ENCODE data around the gene TSHR.

Gene TSHR

DNA sequence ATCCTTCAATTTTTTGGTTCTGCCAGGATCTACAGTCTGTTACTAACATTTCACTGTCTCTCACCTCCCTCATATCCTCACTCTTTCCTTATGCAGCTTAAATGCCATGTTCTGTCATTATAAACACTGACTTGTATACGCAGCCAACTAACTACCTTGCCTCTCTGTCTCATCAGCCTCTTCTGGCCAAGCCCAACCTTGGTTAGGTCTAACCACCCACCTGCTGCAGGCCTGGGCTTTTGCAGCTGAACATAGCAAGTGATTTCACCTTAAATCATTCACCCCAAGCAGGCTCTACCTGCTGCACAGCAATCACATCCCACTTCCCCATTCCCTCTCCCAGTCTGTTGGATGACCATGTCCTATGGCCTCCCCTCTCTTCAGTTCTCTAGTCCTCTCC is 173.8 kb downstream of the TSHR start:
- 75 to 100% methylated on average over 1 of the region's 1 CpG for WGBS, 2 experiments (ENCODE audit: insufficient coverage in 2 of 2)
- H3K4me3 ChIP-seq (ENCODE audit: extremely low read depth, insufficient read depth, low read length, poor library complexity, severe bottlenecking), result no peak overlapping the region
- no peaks in the 10 kb centered on the region for H3K4me1 ChIP-seq (ENCODE audit: control insufficient read depth, insufficient read depth, low read length, poor library complexity, severe bottlenecking)
- no peaks in the 10 kb centered on the region for H3K36me3 ChIP-seq (ENCODE audit: control insufficient read depth, insufficient read depth, low read length)
- H3K9me3 ChIP-seq (ENCODE audit: control insufficient read depth, low read length), result no peaks in the 10 kb centered on the region
- no peak overlapping the region for H3K27ac ChIP-seq (ENCODE audit: low read depth, low read length, severe bottlenecking)

DNA sequence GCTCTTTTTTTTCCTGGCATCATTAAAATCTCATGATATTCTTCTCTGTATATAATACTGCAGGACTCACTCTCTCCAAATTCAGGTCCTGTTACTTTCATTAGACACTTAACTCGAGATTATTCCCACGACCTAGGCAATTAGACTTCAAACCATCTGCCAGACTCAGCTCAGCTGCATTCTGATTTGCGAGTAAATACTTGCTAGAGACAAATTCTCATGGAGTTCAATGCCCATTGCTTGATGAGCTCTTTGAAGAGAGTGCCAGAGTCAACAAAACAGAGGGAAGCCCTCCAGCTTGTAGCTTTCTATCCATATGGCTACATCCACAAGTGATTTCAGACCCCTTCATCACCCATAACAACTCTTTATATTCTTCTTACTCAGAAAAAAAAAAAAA is 177.0 kb downstream of the TSHR start:
- Histone ChIP-seq H3K36me3 (ENCODE audit: control insufficient read depth, insufficient read depth, low read length) (no peaks in the 10 kb centered on the region), H3K9me3 (ENCODE audit: control insufficient read depth, low read length) (no peaks in the 10 kb centered on the region), H3K4me1 (ENCODE audit: control insufficient read depth, insufficient read depth, low read length, poor library complexity, severe bottlenecking) (no peaks in the 10 kb centered on the region), H3K4me3 (ENCODE audit: extremely low read depth, insufficient read depth, low read length, poor library complexity, severe bottlenecking) (no peak overlapping the region), H3K27ac (ENCODE audit: low read depth, low read length, severe bottlenecking) (no peak overlapping the region)
- WGBS, 2 experiments (ENCODE audit: insufficient coverage in 2 of 2), result 76 to 83% methylated on average over 3 of the region's 3 CpGs

DNA sequence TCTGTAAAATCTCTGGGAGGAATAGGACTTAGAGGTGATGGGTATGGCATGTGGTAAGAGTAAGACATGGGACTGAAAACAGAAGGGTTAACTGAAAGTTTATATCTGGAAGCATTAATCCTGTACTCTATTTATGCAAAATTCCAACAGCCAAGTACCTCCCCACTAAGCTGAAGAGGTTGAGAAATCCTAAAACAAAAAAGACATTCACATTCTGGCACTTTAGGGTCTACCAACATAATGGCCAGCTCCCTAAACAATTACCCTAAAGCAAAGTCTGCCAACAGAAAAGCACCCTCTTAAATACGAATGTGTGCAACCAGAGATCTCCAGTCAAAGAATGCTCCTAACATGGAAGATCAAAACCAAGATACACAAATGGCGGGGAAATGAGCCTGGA is 178.0 kb downstream of the TSHR start:
- no peaks in the 10 kb centered on the region for H3K9me3 ChIP-seq (ENCODE audit: control insufficient read depth, low read length)
- peaks cover 2% of the 10 kb centered on the region for H3K4me1 ChIP-seq (ENCODE audit: control insufficient read depth, insufficient read depth, low read length, poor library complexity, severe bottlenecking)
- no peak overlapping the region for H3K4me3 ChIP-seq (ENCODE audit: extremely low read depth, insufficient read depth, low read length, poor library complexity, severe bottlenecking)
- no peak overlapping the region for H3K27ac ChIP-seq (ENCODE audit: low read depth, low read length, severe bottlenecking)
- 100% methylated on average over 1 of the region's 2 CpGs for WGBS, 2 experiments (ENCODE audit: insufficient coverage in 2 of 2)
- H3K36me3 ChIP-seq (ENCODE audit: control insufficient read depth, insufficient read depth, low read length), result no peaks in the 10 kb centered on the region

DNA sequence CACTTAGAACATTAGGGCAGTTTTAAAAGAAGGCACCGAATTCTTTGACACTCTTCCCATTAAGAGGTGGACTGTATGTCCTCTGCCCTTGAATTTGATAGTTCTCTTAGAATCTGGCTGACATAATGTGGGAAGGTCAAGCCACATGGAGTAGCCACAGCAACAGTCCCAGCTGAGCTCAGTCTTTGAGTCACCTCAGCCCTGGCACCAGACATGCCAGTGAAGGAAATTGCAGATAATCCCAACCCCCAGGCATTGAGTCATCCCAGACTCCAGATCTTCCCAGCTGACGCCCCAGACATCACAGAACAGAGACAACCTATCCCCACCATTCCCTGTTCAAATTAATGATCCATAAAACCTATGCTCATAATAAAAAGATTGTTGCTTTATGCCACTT is 181.9 kb downstream of the TSHR start:
- Histone ChIP-seq H3K4me1 (ENCODE audit: control insufficient read depth, insufficient read depth, low read length, poor library complexity, severe bottlenecking) (peaks cover 2% of the 10 kb centered on the region), H3K36me3 (ENCODE audit: control insufficient read depth, insufficient read depth, low read length) (no peaks in the 10 kb centered on the region), H3K4me3 (ENCODE audit: extremely low read depth, insufficient read depth, low read length, poor library complexity, severe bottlenecking) (no peak overlapping the region), H3K27ac (ENCODE audit: low read depth, low read length, severe bottlenecking) (peak overlapping the region; percentile 61), H3K9me3 (ENCODE audit: control insufficient read depth, low read length) (no peaks in the 10 kb centered on the region)
- 86% methylated on average over 1 of the region's 2 CpGs; no CpG with 5 or more reads in 1 of the 2 experiments for WGBS, 2 experiments (ENCODE audit: insufficient coverage in 2 of 2)

DNA sequence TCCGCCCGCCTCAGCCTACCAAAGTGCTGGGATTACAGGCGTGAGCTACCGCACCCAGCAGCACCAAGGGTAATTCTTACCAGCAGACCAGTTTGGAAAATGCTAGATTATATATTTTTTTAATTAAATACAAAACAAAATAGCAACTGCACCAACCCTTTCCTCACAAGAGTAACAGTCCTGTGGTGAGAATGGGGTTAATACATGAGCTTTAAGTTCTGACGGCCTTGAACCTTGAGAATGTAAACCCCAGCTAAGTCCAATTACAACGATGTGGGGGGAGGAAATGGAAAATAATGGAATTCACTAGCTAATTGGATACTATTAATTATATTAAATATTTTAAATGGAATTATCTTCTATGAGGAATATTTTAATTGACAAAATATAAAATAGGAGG is 183.0 kb downstream of the TSHR start:
- 92% methylated on average over 2 of the region's 6 CpGs; no CpG with 5 or more reads in 1 of the 2 experiments for WGBS, 2 experiments (ENCODE audit: insufficient coverage in 2 of 2)

DNA sequence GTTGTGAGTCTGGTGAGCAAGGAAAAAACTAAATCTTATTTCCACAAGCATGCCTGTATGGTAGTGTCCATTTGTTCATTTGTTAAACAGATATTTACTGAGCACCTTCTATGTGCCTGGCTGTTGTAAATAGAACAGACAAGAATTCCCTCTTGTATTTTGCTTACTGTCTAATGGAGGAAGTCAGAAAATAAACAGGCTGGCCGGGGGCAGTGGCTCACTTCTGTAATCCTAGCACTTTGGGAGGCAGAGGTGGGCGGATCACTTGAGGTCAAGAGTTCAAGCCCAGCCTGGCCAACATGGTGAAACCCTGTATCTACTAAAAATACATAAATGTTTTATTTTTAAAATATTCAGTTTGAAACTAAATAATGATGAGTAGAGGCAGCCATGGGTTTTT is 186.0 kb downstream of the TSHR start:
- peaks cover 2% of the 10 kb centered on the region for H3K4me1 ChIP-seq (ENCODE audit: control insufficient read depth, insufficient read depth, low read length, poor library complexity, severe bottlenecking)
- H3K27ac ChIP-seq (ENCODE audit: low read depth, low read length, severe bottlenecking), result no peak overlapping the region
- no peak overlapping the region for H3K4me3 ChIP-seq (ENCODE audit: extremely low read depth, insufficient read depth, low read length, poor library complexity, severe bottlenecking)
- no peaks in the 10 kb centered on the region for H3K36me3 ChIP-seq (ENCODE audit: control insufficient read depth, insufficient read depth, low read length)
- H3K9me3 ChIP-seq (ENCODE audit: control insufficient read depth, low read length), result no peaks in the 10 kb centered on the region
- 90% methylated on average over 2 of the region's 2 CpGs; no CpG with 5 or more reads in 1 of the 2 experiments for WGBS, 2 experiments (ENCODE audit: insufficient coverage in 2 of 2)

More for the DNA sequence above, 183.0 kb downstream of the TSHR start:
- Histone ChIP-seq H3K4me1 (ENCODE audit: control insufficient read depth, insufficient read depth, low read length, poor library complexity, severe bottlenecking) (peaks cover 2% of the 10 kb centered on the region), H3K9me3 (ENCODE audit: control insufficient read depth, low read length) (no peaks in the 10 kb centered on the region), H3K4me3 (ENCODE audit: extremely low read depth, insufficient read depth, low read length, poor library complexity, severe bottlenecking) (no peak overlapping the region), H3K36me3 (ENCODE audit: control insufficient read depth, insufficient read depth, low read length) (no peaks in the 10 kb centered on the region), H3K27ac (ENCODE audit: low read depth, low read length, severe bottlenecking) (no peak overlapping the region)

DNA sequence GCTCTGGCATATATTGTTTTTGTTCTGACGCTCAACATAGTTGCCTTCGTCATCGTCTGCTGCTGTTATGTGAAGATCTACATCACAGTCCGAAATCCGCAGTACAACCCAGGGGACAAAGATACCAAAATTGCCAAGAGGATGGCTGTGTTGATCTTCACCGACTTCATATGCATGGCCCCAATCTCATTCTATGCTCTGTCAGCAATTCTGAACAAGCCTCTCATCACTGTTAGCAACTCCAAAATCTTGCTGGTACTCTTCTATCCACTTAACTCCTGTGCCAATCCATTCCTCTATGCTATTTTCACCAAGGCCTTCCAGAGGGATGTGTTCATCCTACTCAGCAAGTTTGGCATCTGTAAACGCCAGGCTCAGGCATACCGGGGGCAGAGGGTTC is 188.4 kb downstream of the TSHR start:
- H3K9me3 ChIP-seq (ENCODE audit: control insufficient read depth, low read length), result no peaks in the 10 kb centered on the region
- no peaks in the 10 kb centered on the region for H3K4me1 ChIP-seq (ENCODE audit: control insufficient read depth, insufficient read depth, low read length, poor library complexity, severe bottlenecking)
- no peaks in the 10 kb centered on the region for H3K36me3 ChIP-seq (ENCODE audit: control insufficient read depth, insufficient read depth, low read length)
- 94 to 96% methylated on average over 7 to 8 of the region's 8 CpGs for WGBS, 2 experiments (ENCODE audit: insufficient coverage in 2 of 2)
- no peak overlapping the region for H3K27ac ChIP-seq (ENCODE audit: low read depth, low read length, severe bottlenecking)
- H3K4me3 ChIP-seq (ENCODE audit: extremely low read depth, insufficient read depth, low read length, poor library complexity, severe bottlenecking), result no peak overlapping the region

DNA sequence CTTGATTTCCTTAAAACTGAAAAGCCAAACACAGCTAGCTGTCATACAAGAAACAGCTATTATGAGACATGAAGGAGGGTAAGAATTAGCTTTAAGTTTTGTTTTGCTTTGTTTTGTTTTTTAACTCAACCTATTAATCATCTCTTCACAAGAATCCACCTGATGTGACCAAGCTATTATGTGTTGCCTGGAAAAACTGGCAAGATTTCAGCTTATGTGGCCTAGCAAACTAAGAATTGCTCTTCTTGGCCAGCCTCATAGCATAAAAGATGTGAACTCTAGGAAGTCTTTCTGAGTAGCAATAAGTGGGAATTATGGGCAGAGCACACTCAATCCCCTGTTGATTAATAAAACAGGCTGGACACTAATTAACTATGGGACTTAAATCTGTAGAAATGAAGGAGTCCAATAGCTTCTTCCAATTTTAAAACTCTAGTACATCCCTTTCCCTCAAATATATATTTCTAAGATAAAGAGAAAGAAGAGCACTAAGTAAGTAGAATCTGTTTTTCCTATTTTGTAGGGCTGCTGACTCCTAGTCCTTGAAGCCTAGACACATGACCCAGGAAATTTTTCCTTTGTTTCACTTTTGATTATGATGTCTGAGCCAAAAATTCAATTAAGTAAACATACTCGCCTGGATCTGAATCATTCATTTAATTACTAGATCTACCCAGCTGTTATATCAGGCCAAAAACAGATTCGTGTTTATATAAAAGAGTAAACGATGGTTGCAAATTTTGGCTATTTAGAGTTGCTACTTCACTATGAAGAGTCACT is 189.6 kb downstream of the TSHR start:
- H3K36me3 ChIP-seq (ENCODE audit: control insufficient read depth, insufficient read depth, low read length), result no peaks in the 10 kb centered on the region
- no peak overlapping the region for H3K27ac ChIP-seq (ENCODE audit: low read depth, low read length, severe bottlenecking)
- no peak overlapping the region for H3K4me3 ChIP-seq (ENCODE audit: extremely low read depth, insufficient read depth, low read length, poor library complexity, severe bottlenecking)
- WGBS, 2 experiments (ENCODE audit: insufficient coverage in 2 of 2), result 93 to 100% methylated on average over 1 to 2 of the region's 3 CpGs
- no peaks in the 10 kb centered on the region for H3K9me3 ChIP-seq (ENCODE audit: control insufficient read depth, low read length)
- H3K4me1 ChIP-seq (ENCODE audit: control insufficient read depth, insufficient read depth, low read length, poor library complexity, severe bottlenecking), result no peaks in the 10 kb centered on the region

DNA sequence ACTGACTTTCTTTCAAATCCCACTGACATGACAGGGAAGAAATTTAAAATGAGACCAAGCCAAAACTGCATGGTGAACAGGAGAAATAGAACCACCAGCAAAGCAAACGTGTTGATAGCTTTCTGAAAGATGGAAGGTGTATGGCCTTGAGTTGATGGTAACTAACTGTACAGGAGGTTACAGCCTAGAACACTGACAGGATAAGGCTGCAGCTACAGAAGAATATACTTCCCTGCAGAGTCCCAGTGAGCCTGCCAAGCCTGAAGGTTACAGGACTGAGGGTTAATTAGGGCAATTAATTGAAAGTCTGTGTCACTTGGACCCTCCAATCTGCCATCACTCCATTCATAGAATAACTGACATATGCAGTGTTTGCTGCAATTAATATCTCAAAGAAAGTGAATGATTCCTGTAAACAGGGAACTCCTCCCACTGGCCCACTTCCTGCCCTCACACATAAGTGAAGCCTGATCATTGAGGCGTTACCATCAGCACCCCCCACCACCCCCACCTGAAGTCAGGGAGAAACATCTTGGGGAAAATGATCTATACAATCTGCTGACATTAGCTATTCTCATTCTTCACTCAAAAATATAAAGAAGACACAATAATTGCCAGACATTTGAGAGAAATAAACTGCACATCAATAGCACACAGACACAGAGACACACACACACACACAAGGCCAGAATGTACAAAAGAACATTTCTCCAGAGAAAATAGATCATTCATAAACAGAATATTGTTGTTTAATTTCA is 191.9 kb downstream of the TSHR start:
- Histone ChIP-seq H3K4me3 (ENCODE audit: extremely low read depth, insufficient read depth, low read length, poor library complexity, severe bottlenecking) (no peak overlapping the region), H3K36me3 (ENCODE audit: control insufficient read depth, insufficient read depth, low read length) (no peaks in the 10 kb centered on the region), H3K27ac (ENCODE audit: low read depth, low read length, severe bottlenecking) (no peak overlapping the region), H3K4me1 (ENCODE audit: control insufficient read depth, insufficient read depth, low read length, poor library complexity, severe bottlenecking) (no peaks in the 10 kb centered on the region), H3K9me3 (ENCODE audit: control insufficient read depth, low read length) (no peaks in the 10 kb centered on the region)
- 80 to 92% methylated on average over 1 of the region's 2 CpGs for WGBS, 2 experiments (ENCODE audit: insufficient coverage in 2 of 2)

DNA sequence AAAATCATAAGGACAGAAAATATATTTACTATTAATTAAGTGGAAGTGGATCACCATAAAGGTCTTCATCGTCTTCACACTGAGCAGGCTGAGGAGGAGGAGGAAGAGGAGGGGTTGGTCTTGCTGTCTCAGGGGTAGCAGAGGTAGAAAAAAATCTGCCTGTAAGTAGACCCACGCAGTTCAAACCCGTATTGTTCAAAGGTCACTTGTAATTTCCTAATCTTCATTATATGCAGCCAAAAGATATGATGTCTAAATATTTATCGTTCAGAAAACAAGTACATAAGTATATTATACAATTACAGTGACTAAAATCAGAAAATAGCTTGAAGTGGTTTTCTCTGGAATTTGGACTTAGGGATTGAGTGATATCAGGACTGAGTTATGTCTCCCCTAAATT is 193.2 kb downstream of the TSHR start:
- H3K36me3 ChIP-seq (ENCODE audit: control insufficient read depth, insufficient read depth, low read length), result no peaks in the 10 kb centered on the region
- no peak overlapping the region for H3K27ac ChIP-seq (ENCODE audit: low read depth, low read length, severe bottlenecking)
- no peak overlapping the region for H3K4me3 ChIP-seq (ENCODE audit: extremely low read depth, insufficient read depth, low read length, poor library complexity, severe bottlenecking)
- H3K4me1 ChIP-seq (ENCODE audit: control insufficient read depth, insufficient read depth, low read length, poor library complexity, severe bottlenecking), result no peaks in the 10 kb centered on the region
- 83 to 100% methylated on average over 1 of the region's 4 CpGs for WGBS, 2 experiments (ENCODE audit: insufficient coverage in 2 of 2)
- H3K9me3 ChIP-seq (ENCODE audit: control insufficient read depth, low read length), result no peaks in the 10 kb centered on the region

DNA sequence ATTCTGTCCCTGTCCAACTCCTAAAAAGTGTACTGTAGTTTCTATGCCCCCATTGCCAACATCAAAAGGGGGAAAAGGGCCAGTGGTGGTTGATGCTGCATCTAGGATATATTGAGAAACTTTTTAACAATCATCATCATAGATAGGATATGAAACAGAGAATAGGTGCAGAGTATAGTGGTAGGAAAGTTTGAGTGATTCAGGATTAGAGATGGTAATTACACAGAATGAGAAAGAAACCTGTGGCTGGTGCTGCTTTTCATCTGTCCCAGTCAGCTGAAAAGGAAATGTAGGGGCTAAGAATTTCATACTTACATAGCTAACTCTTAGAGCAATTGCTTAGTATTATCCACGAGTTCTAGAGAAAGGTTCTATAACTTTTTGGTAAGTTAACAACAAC is 197.8 kb downstream of the TSHR start:
- 60% methylated on average over 1 of the region's 1 CpG; no CpG with 5 or more reads in 1 of the 2 experiments for WGBS, 2 experiments (ENCODE audit: insufficient coverage in 2 of 2)
- H3K27ac ChIP-seq (ENCODE audit: low read depth, low read length, severe bottlenecking), result no peak overlapping the region
- H3K4me1 ChIP-seq (ENCODE audit: control insufficient read depth, insufficient read depth, low read length, poor library complexity, severe bottlenecking), result no peaks in the 10 kb centered on the region
- H3K36me3 ChIP-seq (ENCODE audit: control insufficient read depth, insufficient read depth, low read length), result no peaks in the 10 kb centered on the region
- no peak overlapping the region for H3K4me3 ChIP-seq (ENCODE audit: extremely low read depth, insufficient read depth, low read length, poor library complexity, severe bottlenecking)
- no peaks in the 10 kb centered on the region for H3K9me3 ChIP-seq (ENCODE audit: control insufficient read depth, low read length)

All from mesodermal cell (in vitro differentiated cells).